ENCODE measurements around the gene TRPC1.

GRCh38 chr3:142815803-142816202 is 92.0 kb downstream of the TRPC1 start:
- TF ChIP-seq CTCF (IDR thresholded peaks at IDR 0.05) (no peak), POLR2A (IDR thresholded peaks at IDR 0.05) (no peak)

All from esophagus squamous epithelium (tissue), 4 donors.